Neural progenitor cell (in vitro differentiated cells): ENCODE measurements around the gene SIDT2.

Source experiments
- CTCF ChIP-seq: fragments of 200-600 bp; sonication (generic); IDR thresholded peaks from 2 replicates; pipeline ENCODE4 v1.5.1; 2017; ENCODE audit warnings: antibody characterized with exemption, mild to moderate bottlenecking
- EZH2phosphoT487 ChIP-seq: fragments of 200-600 bp; sonication (generic); IDR thresholded peaks from 2 replicates; pipeline ENCODE4 v1.6.1; 2017; ENCODE audit warnings: antibody characterized with exemption

- TF ChIP-seq CTCF (no peak), EZH2phosphoT487 (no peak)
Observed at GRCh38 chr11:117187428-117187798, 8.9 kb downstream of the SIDT2 start.
